ENCODE measurements around the gene C9orf50. TPM values are rescaled to one million over a fixed set of nuclear protein-coding genes. Genes with fewer than 3 reads are reported as not detected.

The C9orf50 gene
- total and polyA plus RNA-seq, 2 donors (not counting 3 experiments of a cell fraction or from before 2014, with no cell fraction given): not detected

GRCh38 chr9:129649726-129650679 is 29.1 kb upstream of the C9orf50 start:
- Histone ChIP-seq H4K20me1 (replicated peaks; ENCODE audit: control insufficient read depth, extremely low read depth, insufficient read depth, low read length) (no peaks in the 10 kb centered on the region), H3K79me2 (ENCODE audit: control insufficient read depth, insufficient read depth, low read length) (no peaks in the 10 kb centered on the region), H3K27ac (ENCODE audit: insufficient read depth, low read depth, low read length) (no peak overlapping the region), H3K4me1 (ENCODE audit: control insufficient read depth, extremely low read depth, insufficient read depth, low read length) (no peaks in the 10 kb centered on the region), H3K27me3 (ENCODE audit: control insufficient read depth in 2 of 2, insufficient read depth in 2 of 2, low read length in 2 of 2) (no peaks in the 10 kb centered on the region), H2AFZ (ENCODE audit: low read depth, low read length) (no peak overlapping the region), H3K4me2 (ENCODE audit: insufficient read depth, low read length) (no peak overlapping the region), H3K4me3 (replicated peaks in 1 of 3; ENCODE audit: insufficient read depth in 1 of 3, low read depth in 1 of 3, low read length in 3 of 3) (no peak overlapping the region), H3K9ac (replicated peaks; ENCODE audit: extremely low read depth, insufficient read depth, low read length) (no peak overlapping the region), H3K9me1 (replicated peaks; ENCODE audit: control insufficient read depth, extremely low read depth, insufficient read depth, low read length) (no peaks in the 10 kb centered on the region), H3K9me3 (replicated peaks; ENCODE audit: control insufficient read depth, insufficient read depth, low read length) (no peaks in the 10 kb centered on the region), H3K36me3 (ENCODE audit: control insufficient read depth in 2 of 2, extremely low read depth in 1 of 2, insufficient read depth in 2 of 2, low read length in 2 of 2) (no peaks in the 10 kb centered on the region)
- TF ChIP-seq FOS (IDR thresholded peaks at IDR 0.05; ENCODE audit: borderline replicate concordance, insufficient read depth, low read length) (no peak), GATA2 (IDR thresholded peaks at IDR 0.05; ENCODE audit: insufficient read depth, insufficient read length, low read depth, low read length) (no peak), MYC (IDR thresholded peaks at IDR 0.05; ENCODE audit: low read depth, low read length) (no peak), POLR2A (IDR thresholded peaks at IDR 0.05; ENCODE audit: low read depth, low read length) (no peak), JUN (IDR thresholded peaks at IDR 0.05; ENCODE audit: borderline replicate concordance, insufficient read depth, insufficient read length, low read depth) (no peak), POLR2AphosphoS5 (IDR thresholded peaks at IDR 0.05; ENCODE audit: insufficient read depth, low read depth, low read length) (no peak)
- TF ChIP-seq, protein P1, sequence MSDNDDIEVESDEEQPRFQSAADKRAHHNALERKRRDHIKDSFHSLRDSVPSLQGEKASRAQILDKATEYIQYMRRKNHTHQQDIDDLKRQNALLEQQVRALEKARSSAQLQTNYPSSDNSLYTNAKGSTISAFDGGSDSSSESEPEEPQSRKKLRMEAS (IDR thresholded peaks at IDR 0.05; ENCODE audit: insufficient read depth, insufficient read length): no peak
- FAIRE-seq: no peak
- ChIA-PET POLR2A (no interaction called here), CTCF (no interaction called here)
- dilution Hi-C loops (cut with MboI; ENCODE audit: extremely low pct_ligation_motif_present, low sequenced_read_pairs): no loop called here
- no TSS peak for BruUV-seq (replicated peaks)
- intact Hi-C loops (cut with micrococcal nuclease): loop anchor here (5.0 kb wide), 1 partner anchor 47 kb away; no protein-coding TSS in a partner anchor
- DNase-seq (ENCODE audit: low read depth, low spot score): no peak

DNA sequence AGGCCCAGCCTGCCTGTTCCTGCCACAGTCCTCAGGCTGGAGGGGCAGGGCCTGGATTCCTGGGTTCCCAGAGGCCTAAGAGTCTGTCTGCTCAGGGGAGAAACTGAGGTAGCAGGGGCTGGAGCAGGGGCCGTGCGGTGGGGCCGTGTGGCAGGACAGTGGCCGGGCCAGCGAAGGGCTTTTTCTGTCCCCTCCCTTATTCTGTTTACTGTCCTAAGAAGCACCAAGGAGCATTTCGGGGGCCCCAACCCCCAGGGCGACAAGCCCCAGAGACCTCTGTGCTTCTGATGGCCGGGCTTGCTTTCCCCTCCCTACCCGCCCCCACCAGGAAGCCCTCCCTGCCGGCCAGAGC is 27.8 kb upstream of the C9orf50 start:
- no peaks in the 10 kb centered on the region for H3K36me3 ChIP-seq (ENCODE audit: control insufficient read depth in 2 of 2, extremely low read depth in 1 of 2, insufficient read depth in 2 of 2, low read length in 2 of 2)
- no peaks in the 10 kb centered on the region for H3K9me1 ChIP-seq (replicated peaks; ENCODE audit: control insufficient read depth, extremely low read depth, insufficient read depth, low read length)
- FAIRE-seq (no peak), DNase-seq (ENCODE audit: low read depth, low spot score) (no peak)
- H3K79me2 ChIP-seq (ENCODE audit: control insufficient read depth, insufficient read depth, low read length): no peaks in the 10 kb centered on the region
- intact Hi-C loops (cut with micrococcal nuclease): no loop called here
- H4K20me1 ChIP-seq (replicated peaks; ENCODE audit: control insufficient read depth, extremely low read depth, insufficient read depth, low read length): no peaks in the 10 kb centered on the region
- H3K27ac ChIP-seq (ENCODE audit: insufficient read depth, low read depth, low read length): no peak overlapping the region
- dilution Hi-C loops (cut with MboI; ENCODE audit: extremely low pct_ligation_motif_present, low sequenced_read_pairs): no loop called here
- H3K9ac ChIP-seq (replicated peaks; ENCODE audit: extremely low read depth, insufficient read depth, low read length): no peak overlapping the region
- TF ChIP-seq JUN (IDR thresholded peaks at IDR 0.05; ENCODE audit: borderline replicate concordance, insufficient read depth, insufficient read length, low read depth) (no peak), GATA2 (IDR thresholded peaks at IDR 0.05; ENCODE audit: insufficient read depth, insufficient read length, low read depth, low read length) (no peak), FOS (IDR thresholded peaks at IDR 0.05; ENCODE audit: borderline replicate concordance, insufficient read depth, low read length) (no peak), POLR2AphosphoS5 (IDR thresholded peaks at IDR 0.05; ENCODE audit: insufficient read depth, low read depth, low read length) (no peak), POLR2A (IDR thresholded peaks at IDR 0.05; ENCODE audit: low read depth, low read length) (no peak), MYC (IDR thresholded peaks at IDR 0.05; ENCODE audit: low read depth, low read length) (no peak), EZH2 (IDR thresholded peaks at IDR 0.05; ENCODE audit: borderline replicate concordance, low read depth, low read length, severe bottlenecking) (no peak), CTCF (IDR thresholded peaks at IDR 0.05; ENCODE audit: extremely low read depth in 1 of 2, insufficient read depth in 1 of 2, low read depth in 1 of 2, low read length in 2 of 2) (no peak)
- TF ChIP-seq, protein P1 (IDR thresholded peaks at IDR 0.05; ENCODE audit: insufficient read depth, insufficient read length): no peak
- POLR2A ChIA-PET: no interaction called here
- CTCF ChIA-PET: no interaction called here
- H3K4me2 ChIP-seq (ENCODE audit: insufficient read depth, low read length): no peak overlapping the region
- H3K27me3 ChIP-seq (ENCODE audit: control insufficient read depth in 2 of 2, insufficient read depth in 2 of 2, low read length in 2 of 2): no peaks in the 10 kb centered on the region
- H3K9me3 ChIP-seq (replicated peaks; ENCODE audit: control insufficient read depth, insufficient read depth, low read length): no peaks in the 10 kb centered on the region
- no TSS peak for BruUV-seq (replicated peaks)
- H3K4me3 ChIP-seq (replicated peaks in 1 of 3; ENCODE audit: insufficient read depth in 1 of 3, low read depth in 1 of 3, low read length in 3 of 3): no peak overlapping the region
- no peaks in the 10 kb centered on the region for H3K4me1 ChIP-seq (ENCODE audit: control insufficient read depth, extremely low read depth, insufficient read depth, low read length)
- H2AFZ ChIP-seq (ENCODE audit: low read depth, low read length): no peak overlapping the region
